ENCODE measurements around the gene MAG. TPM values are rescaled to one million over a fixed set of nuclear protein-coding genes. Genes with fewer than 3 reads are reported as not detected.

Gene MAG
- total RNA-seq, 1 donor from 2014 or later, result not detected

GRCh38 chr19:35295792-35296462 is 4.0 kb downstream of the MAG start:
- H3K9me3 Mint-ChIP-seq (ENCODE audit: low read depth), result no peaks in the 10 kb centered on the region
- no peak for TF ChIP-seq CTCF (IDR thresholded peaks at IDR 0.05)
- DNase-seq (ENCODE audit: low spot score), result no peak
- no peaks in the 10 kb centered on the region for H3K36me3 Mint-ChIP-seq (ENCODE audit: low read depth)
- no peaks in the 10 kb centered on the region for H3K4me1 Mint-ChIP-seq (ENCODE audit: low read depth)
- H3K27ac Mint-ChIP-seq (ENCODE audit: unreplicated experiment), result no peak overlapping the region
- no peak overlapping the region for H3K4me3 Mint-ChIP-seq (ENCODE audit: unreplicated experiment)
- H3K27me3 Mint-ChIP-seq (ENCODE audit: low read depth), result peaks cover 30% of the 10 kb centered on the region

- Mint-ChIP-seq H3K4me3 (ENCODE audit: unreplicated experiment) (no peak overlapping the region), H3K4me1 (ENCODE audit: low read depth) (no peaks in the 10 kb centered on the region), H3K36me3 (ENCODE audit: low read depth) (no peaks in the 10 kb centered on the region), H3K27me3 (ENCODE audit: low read depth) (peaks cover 22% of the 10 kb centered on the region), H3K9me3 (ENCODE audit: low read depth) (no peaks in the 10 kb centered on the region), H3K27ac (ENCODE audit: unreplicated experiment) (no peak overlapping the region)
- DNase-seq (ENCODE audit: low spot score), result no peak
- no peak for TF ChIP-seq CTCF (IDR thresholded peaks at IDR 0.05)
These were observed 4.9 kb downstream of the MAG start for GRCh38 chr19:35296644-35297514.

- DNase-seq (ENCODE audit: low spot score), result no peak
- no peak for TF ChIP-seq CTCF (IDR thresholded peaks at IDR 0.05)
- no peaks in the 10 kb centered on the region for H3K4me1 Mint-ChIP-seq (ENCODE audit: low read depth)
- no peak overlapping the region for H3K4me3 Mint-ChIP-seq (ENCODE audit: unreplicated experiment)
- no peaks in the 10 kb centered on the region for H3K9me3 Mint-ChIP-seq (ENCODE audit: low read depth)
- H3K27me3 Mint-ChIP-seq (ENCODE audit: low read depth), result peaks cover 17% of the 10 kb centered on the region
- H3K36me3 Mint-ChIP-seq (ENCODE audit: low read depth), result no peaks in the 10 kb centered on the region
- no peak overlapping the region for H3K27ac Mint-ChIP-seq (ENCODE audit: unreplicated experiment)
These were observed 5.5 kb downstream of the MAG start for GRCh38 chr19:35297515-35297848.

GRCh38 chr19:35297922-35298321 is 6.0 kb downstream of the MAG start:
- H3K27ac Mint-ChIP-seq (ENCODE audit: unreplicated experiment), result no peak overlapping the region
- H3K27me3 Mint-ChIP-seq (ENCODE audit: low read depth), result peaks cover 12% of the 10 kb centered on the region
- H3K9me3 Mint-ChIP-seq (ENCODE audit: low read depth), result no peaks in the 10 kb centered on the region
- no peak overlapping the region for H3K4me3 Mint-ChIP-seq (ENCODE audit: unreplicated experiment)
- DNase-seq (ENCODE audit: low spot score), result no peak
- H3K36me3 Mint-ChIP-seq (ENCODE audit: low read depth), result no peaks in the 10 kb centered on the region
- no peak for TF ChIP-seq CTCF (IDR thresholded peaks at IDR 0.05)
- H3K4me1 Mint-ChIP-seq (ENCODE audit: low read depth), result no peaks in the 10 kb centered on the region

GRCh38 chr19:35298561-35298972 is 6.6 kb downstream of the MAG start:
- H3K4me1 Mint-ChIP-seq (ENCODE audit: low read depth), result no peaks in the 10 kb centered on the region
- H3K9me3 Mint-ChIP-seq (ENCODE audit: low read depth), result no peaks in the 10 kb centered on the region
- no peak for TF ChIP-seq CTCF (IDR thresholded peaks at IDR 0.05)
- no peak for DNase-seq (ENCODE audit: low spot score)
- no peak overlapping the region for H3K4me3 Mint-ChIP-seq (ENCODE audit: unreplicated experiment)
- peaks cover 7% of the 10 kb centered on the region for H3K27me3 Mint-ChIP-seq (ENCODE audit: low read depth)
- H3K27ac Mint-ChIP-seq (ENCODE audit: unreplicated experiment), result no peak overlapping the region
- no peaks in the 10 kb centered on the region for H3K36me3 Mint-ChIP-seq (ENCODE audit: low read depth)
